ENCODE results near the gene USP6. TPM values are rescaled to one million over a fixed set of nuclear protein-coding genes. Genes with fewer than 3 reads are reported as not detected.

USP6 gene
- total and polyA plus RNA-seq, 4 donors = under 0.01 to 0.18 (median 0.05) TPM; not detected in 1

DNA sequence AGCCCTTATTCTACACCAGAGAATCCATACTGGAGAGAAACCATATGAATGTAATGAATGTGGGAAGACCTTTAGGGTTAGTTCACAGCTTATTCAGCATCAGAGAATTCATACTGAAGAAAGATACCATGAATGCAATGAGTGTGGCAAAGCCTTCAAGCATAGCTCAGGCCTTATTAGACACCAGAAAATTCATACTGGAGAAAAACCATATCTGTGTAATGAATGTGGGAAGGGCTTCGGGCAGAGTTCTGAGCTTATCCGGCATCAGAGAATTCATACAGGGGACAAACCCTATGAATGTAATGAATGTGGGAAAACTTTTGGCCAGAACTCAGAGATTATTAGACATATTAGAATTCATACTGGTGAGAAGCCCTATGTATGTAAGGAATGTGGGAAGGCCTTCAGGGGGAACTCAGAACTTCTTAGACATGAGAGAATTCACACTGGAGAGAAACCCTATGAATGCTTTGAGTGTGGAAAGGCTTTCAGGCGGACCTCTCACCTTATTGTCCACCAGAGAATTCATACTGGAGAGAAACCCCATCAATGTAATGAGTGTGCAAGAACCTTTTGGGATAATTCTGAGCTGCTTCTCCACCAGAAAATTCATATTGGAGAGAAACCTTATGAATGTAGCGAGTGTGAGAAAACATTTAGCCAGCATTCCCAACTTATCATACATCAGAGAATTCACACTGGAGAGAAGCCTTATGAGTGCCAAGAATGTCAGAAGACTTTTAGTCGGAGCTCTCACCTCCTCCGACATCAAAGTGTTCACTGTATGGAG lies 23.4 kb upstream of the USP6 start:
- H3K9ac ChIP-seq (ENCODE audit: low read depth in 1 of 2, low read length in 2 of 2) = no peak overlapping the region
- no peak for DNase-seq (ENCODE audit: low spot score)
- peaks cover 0 to 23% (median 16%) of the 10 kb centered on the region in 4 donors for H3K36me3 ChIP-seq (ENCODE audit: control insufficient read depth in 4 of 4, insufficient read depth in 3 of 4, low read depth in 1 of 4, low read length in 3 of 4)
- no peak overlapping the region for H3K27ac ChIP-seq (ENCODE audit: low read depth in 1 of 2, low read length in 2 of 2)
- H3K4me1 ChIP-seq (ENCODE audit: control insufficient read depth in 4 of 4, insufficient read depth in 4 of 4, low read length in 3 of 4) = no peaks in the 10 kb centered on the region
- peaks cover 0 to 5% (median 0%) of the 10 kb centered on the region in 4 donors for H3K27me3 ChIP-seq (ENCODE audit: control insufficient read depth in 4 of 4, insufficient read depth in 4 of 4, low read length in 3 of 4)
- no peak for TF ChIP-seq RAD21 (IDR thresholded peaks at IDR 0.05)
- TF ChIP-seq GABPA (IDR thresholded peaks at IDR 0.05 in 1 of 2, conservative IDR thresholded peaks at IDR 0.05 in 1 of 2) = no peak
- TF ChIP-seq NR2F2 (IDR thresholded peaks at IDR 0.05) = no peak
- TF ChIP-seq ZBTB33 (IDR thresholded peaks at IDR 0.05) = no peak
- no peak for TF ChIP-seq YY1 (IDR thresholded peaks at IDR 0.05)
- TF ChIP-seq JUND (IDR thresholded peaks at IDR 0.05) = no peak
- no peak for TF ChIP-seq HNF4G (IDR thresholded peaks at IDR 0.05)
- no peak for TF ChIP-seq EGR1 (IDR thresholded peaks at IDR 0.05; ENCODE audit: low read depth in 2 of 2)
- TF ChIP-seq SP1 (IDR thresholded peaks at IDR 0.05) = no peak
- no peak for TF ChIP-seq TAF1 (conservative IDR thresholded peaks at IDR 0.05)
- TF ChIP-seq FOXA2 (IDR thresholded peaks at IDR 0.05) = no peak
- TF ChIP-seq, protein P1, sequence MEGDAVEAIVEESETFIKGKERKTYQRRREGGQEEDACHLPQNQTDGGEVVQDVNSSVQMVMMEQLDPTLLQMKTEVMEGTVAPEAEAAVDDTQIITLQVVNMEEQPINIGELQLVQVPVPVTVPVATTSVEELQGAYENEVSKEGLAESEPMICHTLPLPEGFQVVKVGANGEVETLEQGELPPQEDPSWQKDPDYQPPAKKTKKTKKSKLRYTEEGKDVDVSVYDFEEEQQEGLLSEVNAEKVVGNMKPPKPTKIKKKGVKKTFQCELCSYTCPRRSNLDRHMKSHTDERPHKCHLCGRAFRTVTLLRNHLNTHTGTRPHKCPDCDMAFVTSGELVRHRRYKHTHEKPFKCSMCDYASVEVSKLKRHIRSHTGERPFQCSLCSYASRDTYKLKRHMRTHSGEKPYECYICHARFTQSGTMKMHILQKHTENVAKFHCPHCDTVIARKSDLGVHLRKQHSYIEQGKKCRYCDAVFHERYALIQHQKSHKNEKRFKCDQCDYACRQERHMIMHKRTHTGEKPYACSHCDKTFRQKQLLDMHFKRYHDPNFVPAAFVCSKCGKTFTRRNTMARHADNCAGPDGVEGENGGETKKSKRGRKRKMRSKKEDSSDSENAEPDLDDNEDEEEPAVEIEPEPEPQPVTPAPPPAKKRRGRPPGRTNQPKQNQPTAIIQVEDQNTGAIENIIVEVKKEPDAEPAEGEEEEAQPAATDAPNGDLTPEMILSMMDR (IDR thresholded peaks at IDR 0.05; ENCODE audit: low read depth, low read length, missing input control) = no peak
- TF ChIP-seq, protein P2, sequence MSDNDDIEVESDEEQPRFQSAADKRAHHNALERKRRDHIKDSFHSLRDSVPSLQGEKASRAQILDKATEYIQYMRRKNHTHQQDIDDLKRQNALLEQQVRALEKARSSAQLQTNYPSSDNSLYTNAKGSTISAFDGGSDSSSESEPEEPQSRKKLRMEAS (IDR thresholded peaks at IDR 0.05) = no peak
- TF ChIP-seq ATF3 (IDR thresholded peaks at IDR 0.05) = no peak
- TF ChIP-seq REST (IDR thresholded peaks at IDR 0.05) = no peak
- TF ChIP-seq RXRA (IDR thresholded peaks at IDR 0.05) = no peak
- no peak for TF ChIP-seq FOXA1 (IDR thresholded peaks at IDR 0.05)
- TF ChIP-seq HNF4A (conservative IDR thresholded peaks at IDR 0.05) = no peak
- H3K9me3 ChIP-seq (ENCODE audit: control insufficient read depth in 4 of 4, low read length in 3 of 4) = peaks cover 51 to 90% (median 70%) of the 10 kb centered on the region in 4 donors
- peak overlapping the region in 1 of 3 donors; percentile 14 for H3K4me3 ChIP-seq (ENCODE audit: low read depth in 1 of 3, low read length in 3 of 3)
- WGBS = 96% methylated on average over 6 of the region's 6 CpGs
